Ishikawa (cell line): ENCODE measurements around the gene SIRT1.

Experiments
- CEBPB ChIP-seq: IDR thresholded peaks from 2 replicates; pipeline ENCODE4 v1.6.1; 2012
- CREB1 ChIP-seq: IDR thresholded peaks from 2 replicates; pipeline ENCODE4 v1.6.1; 2012; ENCODE audit warnings: low read depth
- EP300 ChIP-seq: IDR thresholded peaks from 2 replicates; pipeline ENCODE4 v1.6.1; 2012; ENCODE audit warnings: borderline replicate concordance
- MAX ChIP-seq: IDR thresholded peaks from 2 replicates; pipeline ENCODE4 v1.6.1; 2012
- NFIC ChIP-seq: IDR thresholded peaks from 2 replicates; pipeline ENCODE4 v1.6.1; 2012
- RAD21 ChIP-seq: IDR thresholded peaks from 2 replicates; pipeline ENCODE4 v1.6.1; 2012; ENCODE audit warnings: low read depth
- USF1 ChIP-seq: IDR thresholded peaks from 2 replicates; pipeline ENCODE4 v1.6.1; 2012

GRCh38 chr10:67883710-67884312 lies 645 bp upstream of the SIRT1 start:
- TF ChIP-seq EP300: no peak
- TF ChIP-seq USF1: no peak
- TF ChIP-seq CREB1: no peak
- no peak for TF ChIP-seq RAD21
- TF ChIP-seq MAX: no peak
- no peak for TF ChIP-seq CEBPB
- TF ChIP-seq NFIC: no peak
